GM12873 (cell line): ENCODE measurements around the gene MECP2.

Source experiments
- CTCF ChIP-seq: IDR thresholded peaks from 2 replicates; pipeline ENCODE4 v1.5.1; 2012; ENCODE audit warnings: low read depth, mild to moderate bottlenecking, moderate library complexity, low read length, control low read depth; ENCODE audit not compliant: insufficient read depth; ENCODE audit errors: missing control alignments

MECP2 gene

DNA sequence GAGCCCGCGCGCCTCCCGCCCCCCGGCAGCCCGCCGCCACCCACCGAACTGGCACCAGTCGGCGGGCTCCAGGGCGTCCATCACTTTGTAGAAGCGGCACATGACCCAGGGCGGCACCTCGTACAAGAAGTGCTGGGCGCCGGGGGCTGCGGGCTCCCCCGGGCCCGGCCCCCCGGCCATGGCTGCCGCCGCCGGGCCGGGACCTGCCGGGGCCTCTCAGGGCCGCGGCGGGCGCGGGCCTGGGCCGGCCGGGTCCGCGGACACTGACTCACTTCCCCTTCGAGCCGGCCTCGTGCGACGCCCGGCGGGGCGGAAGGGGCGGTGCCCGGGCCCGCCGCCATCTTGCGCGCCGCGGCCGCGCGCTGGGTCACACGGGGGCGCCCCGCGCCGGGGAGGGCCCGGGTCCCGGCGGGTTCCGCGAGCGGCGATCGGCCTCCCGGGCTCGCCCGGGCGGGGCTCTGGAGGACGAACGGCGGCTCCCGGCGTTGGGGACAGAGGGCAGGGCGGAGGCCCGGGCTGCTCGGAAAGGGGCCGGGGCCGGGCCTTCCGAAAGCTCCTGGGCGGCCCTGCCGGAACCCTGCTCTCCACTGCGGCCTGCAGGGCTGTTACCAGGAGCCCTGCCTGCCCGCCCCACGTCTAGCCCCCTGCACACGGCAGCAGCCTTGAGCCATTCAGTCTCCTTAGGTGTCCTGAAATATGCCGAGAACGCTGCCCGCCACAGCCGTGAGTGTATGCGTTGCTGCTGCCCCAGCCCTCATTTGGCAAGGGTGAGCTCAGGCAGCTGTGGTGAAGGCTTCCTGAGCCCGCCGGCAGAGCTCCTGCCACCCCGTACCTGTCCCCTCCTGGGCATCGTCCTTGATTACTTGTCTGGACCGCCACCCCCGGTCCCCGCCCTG lies 77.6 kb downstream of the MECP2 start, which contains the start of gene IRAK1:
TSS of gene IRAK1 (minus strand) at position 270 of the 896 bp plus-strand sequence. CDS start at position 180, 90 bp downstream.
- no peak for TF ChIP-seq CTCF

- no peak for TF ChIP-seq CTCF
Observed at GRCh38 chrX:154019061-154019621, 78.4 kb downstream of the MECP2 start.

GRCh38 chrX:154018518-154019060 lies 78.9 kb downstream of the MECP2 start:
- no peak for TF ChIP-seq CTCF

DNA sequence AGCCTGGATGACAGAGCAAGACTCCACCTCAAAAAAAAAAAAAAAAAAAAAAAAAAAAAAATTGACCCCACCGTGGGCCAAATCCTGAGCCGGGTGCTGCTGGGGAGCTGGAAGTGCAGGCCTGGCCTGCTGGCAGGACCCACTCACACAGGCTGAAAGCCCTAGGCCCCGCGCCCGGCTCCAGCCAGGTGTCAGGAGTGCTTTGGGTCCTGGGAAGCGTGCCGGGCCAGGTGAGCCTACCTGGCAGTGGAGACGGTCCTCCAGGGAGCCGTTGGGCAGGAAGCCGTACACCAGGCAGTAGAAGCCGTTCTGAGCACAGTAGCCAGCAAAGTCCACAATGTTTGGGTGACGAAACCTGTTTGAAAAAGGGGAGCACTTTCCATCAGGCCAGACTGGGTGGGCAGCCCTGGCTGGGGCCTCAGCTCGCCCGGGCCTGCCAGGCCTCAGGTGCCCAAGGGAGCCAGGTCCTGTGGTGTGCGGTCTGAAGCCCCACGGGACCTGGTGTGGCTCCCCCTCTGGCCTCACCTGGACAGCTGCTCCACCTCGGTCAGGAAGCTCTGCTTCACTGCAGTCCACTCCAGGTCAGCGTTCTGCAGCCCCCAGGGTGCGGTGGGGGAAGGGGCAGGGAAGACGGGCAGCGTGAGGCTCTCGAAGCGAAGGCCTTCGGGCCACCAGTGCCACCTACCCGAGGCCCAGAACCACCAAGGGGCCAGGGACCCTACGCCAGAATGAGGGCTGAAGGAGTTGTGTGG lies 79.6 kb downstream of the MECP2 start:
- no peak for TF ChIP-seq CTCF

DNA sequence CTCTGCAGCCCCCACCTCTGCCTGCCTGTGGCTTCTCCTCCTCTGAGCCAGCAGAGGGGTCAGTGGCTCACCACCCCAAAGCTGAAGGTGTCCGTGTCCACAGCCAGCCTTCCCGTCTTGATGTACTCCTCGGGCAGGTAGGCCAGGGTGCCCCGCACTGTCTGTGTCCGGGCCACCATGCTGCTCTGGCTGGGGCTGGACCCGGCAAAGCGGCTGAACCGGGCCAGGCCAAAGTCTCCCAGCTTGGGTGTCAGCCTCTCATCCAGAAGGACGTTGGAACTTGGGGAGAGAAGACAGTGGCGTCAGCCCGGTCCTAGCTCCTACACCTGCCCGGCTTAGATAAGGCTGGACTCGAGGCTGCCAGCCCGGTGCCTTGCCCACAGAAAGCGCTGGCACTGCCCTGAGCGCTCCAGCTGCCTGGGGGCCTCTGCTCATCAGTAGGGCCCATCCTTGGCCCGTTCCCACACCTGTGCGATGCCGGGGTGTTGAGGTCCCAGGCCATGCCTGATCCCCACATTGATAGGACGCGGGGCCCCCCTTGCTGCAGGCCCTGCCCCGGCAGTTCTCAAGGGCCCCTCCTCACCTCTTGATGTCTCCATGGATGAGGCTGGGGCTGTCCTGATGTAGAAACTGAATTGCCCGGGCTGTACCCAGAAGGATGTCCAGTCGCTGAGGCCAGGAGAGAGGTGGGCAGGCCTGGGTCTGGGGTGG lies 81.0 kb downstream of the MECP2 start:
- TF ChIP-seq CTCF: no peak

DNA sequence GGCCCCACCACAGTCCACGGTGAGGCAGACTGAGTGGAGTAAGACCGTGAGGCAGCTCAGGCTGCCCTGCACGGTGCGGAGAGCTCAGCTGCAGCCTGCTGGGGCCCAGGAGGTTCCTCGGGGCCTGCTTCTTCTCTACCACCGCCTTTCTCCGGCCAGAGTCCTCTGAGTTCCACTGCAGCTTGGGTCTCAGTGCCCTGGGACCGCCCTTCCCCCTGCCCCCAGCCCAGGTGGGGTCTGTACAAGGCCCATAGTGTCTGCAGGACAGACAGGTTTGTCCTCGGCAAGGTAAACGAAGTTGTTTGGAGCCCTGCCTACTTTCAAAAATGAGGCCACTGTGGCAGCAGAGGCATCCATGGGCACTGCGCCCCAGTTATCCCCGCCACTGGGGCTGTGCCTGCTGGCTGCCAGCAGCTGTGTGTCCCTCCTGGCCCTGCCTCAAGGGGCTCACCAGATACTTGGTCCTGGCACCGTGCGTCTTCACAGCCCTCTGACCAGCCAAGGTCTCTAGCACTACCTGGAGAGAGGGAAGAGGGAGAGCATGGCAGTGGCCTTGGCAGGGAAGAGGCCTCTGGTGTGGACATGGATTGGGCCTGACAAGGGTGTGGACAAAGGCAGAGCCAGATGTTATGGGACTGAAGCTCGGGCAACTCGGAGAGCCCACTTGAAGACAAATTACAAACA lies 81.8 kb downstream of the MECP2 start:
- TF ChIP-seq CTCF: no peak
